Measurements from ENCODE around the gene JAM3. TPM values are rescaled to one million over a fixed set of nuclear protein-coding genes. Genes with fewer than 3 reads are reported as not detected.

JAM3 gene
- total RNA-seq, 2 donors from 2014 or later, result 28.5 to 38.1 TPM

DNA sequence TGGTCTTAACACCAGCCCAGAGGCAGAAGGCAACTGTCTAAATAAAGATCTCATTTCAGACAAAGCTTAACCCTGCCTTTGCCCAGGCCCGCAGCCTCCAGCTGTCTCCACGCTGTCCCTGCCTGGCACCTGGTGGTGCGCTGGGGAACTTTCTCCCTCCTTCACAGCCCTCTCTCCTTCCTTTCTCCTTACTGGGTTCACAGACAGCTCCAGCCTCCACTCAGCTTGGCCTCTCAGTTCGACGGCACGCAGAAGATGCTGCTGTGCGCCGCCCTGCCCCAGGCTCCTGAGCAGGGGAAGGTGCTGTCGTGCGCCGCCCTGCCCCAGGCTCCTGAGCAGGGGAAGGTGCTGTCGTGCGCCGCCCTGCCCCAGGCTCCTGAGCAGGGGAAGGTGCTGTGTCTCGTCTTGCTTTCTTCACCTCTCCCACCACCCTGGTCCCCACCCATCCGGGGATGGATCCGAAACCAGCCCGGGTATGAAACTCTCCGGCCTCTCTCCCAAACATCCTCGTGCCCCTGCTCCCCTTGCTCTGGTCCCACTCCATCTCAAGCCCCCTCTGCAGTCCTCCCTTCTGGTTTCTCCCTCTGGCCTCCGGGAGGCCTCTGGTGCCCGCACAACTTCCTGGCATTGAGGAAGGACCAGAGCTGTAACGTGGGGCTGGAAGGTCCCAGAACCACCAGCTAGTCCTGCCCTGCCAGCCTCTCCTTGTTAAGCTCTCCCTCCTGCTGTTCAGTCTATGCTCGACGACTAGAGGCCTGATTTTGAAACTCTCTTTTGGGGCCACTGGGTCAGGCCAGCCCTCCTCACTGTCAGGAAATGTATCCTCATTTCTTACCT, 22.9 kb upstream of the JAM3 start:
- DNase-seq (ENCODE audit: low spot score), result no peak
- Histone ChIP-seq H3K27me3 (no peaks in the 10 kb centered on the region), H3K9me3 (no peaks in the 10 kb centered on the region), H3K4me1 (peaks cover 0 to 50% of the 10 kb centered on the region in 2 donors), H3K27ac (peak overlapping the region in 1 of 2 donors; percentile 69), H3K4me3 (no peak overlapping the region), H3K36me3 (no peaks in the 10 kb centered on the region)
- peak; percentile 49 to 77 for TF ChIP-seq CTCF (IDR thresholded peaks at IDR 0.05)

- no peak for DNase-seq (ENCODE audit: low spot score)
- Histone ChIP-seq H3K36me3 (no peaks in the 10 kb centered on the region), H3K27me3 (no peaks in the 10 kb centered on the region), H3K9me3 (no peaks in the 10 kb centered on the region), H3K4me1 (peaks cover 0 to 42% of the 10 kb centered on the region in 2 donors), H3K4me3 (peak overlapping the region; percentile 8 to 22), H3K27ac (peak overlapping the region; percentile 69)
- TF ChIP-seq CTCF (IDR thresholded peaks at IDR 0.05), result no peak
Measured at GRCh38 chr11:134046681-134047449, 22.0 kb upstream of the JAM3 start.

DNA sequence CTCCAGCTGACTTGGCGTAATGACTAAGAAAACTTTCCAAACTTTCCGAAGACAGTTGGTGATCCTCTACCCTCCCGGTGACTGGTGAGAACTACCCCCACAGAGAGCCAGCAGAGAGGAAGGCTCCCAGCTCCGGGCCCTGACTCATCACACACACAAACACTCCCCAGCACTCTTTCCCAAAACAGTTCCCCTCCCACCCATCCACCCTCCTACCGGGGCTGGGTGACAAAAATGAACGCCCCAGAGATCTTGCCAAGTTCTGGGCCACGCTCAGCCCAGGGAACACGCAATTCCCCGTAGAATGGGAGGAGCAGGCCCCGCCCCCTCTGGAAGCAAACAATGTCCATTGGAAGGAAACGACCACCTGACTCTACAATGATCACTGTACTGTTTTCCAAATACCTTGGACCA, 21.3 kb upstream of the JAM3 start:
- TF ChIP-seq CTCF (IDR thresholded peaks at IDR 0.05), result no peak
- no peaks in the 10 kb centered on the region for H3K27me3 ChIP-seq
- DNase-seq (ENCODE audit: low spot score), result peak; percentile 95
- H3K27ac ChIP-seq, result peak overlapping the region; percentile 69
- H3K9me3 ChIP-seq, result no peaks in the 10 kb centered on the region
- no peaks in the 10 kb centered on the region for H3K36me3 ChIP-seq
- peak overlapping the region in 1 of 2 donors; percentile 22 for H3K4me3 ChIP-seq
- H3K4me1 ChIP-seq, result peaks cover 0 to 40% of the 10 kb centered on the region in 2 donors

GRCh38 chr11:134048028-134048427, 20.8 kb upstream of the JAM3 start:
- H3K36me3 ChIP-seq, result no peaks in the 10 kb centered on the region
- peak overlapping the region; percentile 69 for H3K27ac ChIP-seq
- TF ChIP-seq CTCF (IDR thresholded peaks at IDR 0.05), result no peak
- no peak for DNase-seq (ENCODE audit: low spot score)
- H3K9me3 ChIP-seq, result no peaks in the 10 kb centered on the region
- H3K27me3 ChIP-seq, result no peaks in the 10 kb centered on the region
- H3K4me1 ChIP-seq, result peaks cover 0 to 40% of the 10 kb centered on the region in 2 donors
- H3K4me3 ChIP-seq, result peak overlapping the region in 1 of 2 donors; percentile 22

GRCh38 chr11:134049303-134049702, 19.6 kb upstream of the JAM3 start:
- H3K36me3 ChIP-seq, result no peaks in the 10 kb centered on the region
- no peak overlapping the region for H3K4me3 ChIP-seq
- H3K27me3 ChIP-seq, result no peaks in the 10 kb centered on the region
- DNase-seq (ENCODE audit: low spot score), result no peak
- no peak for TF ChIP-seq CTCF (IDR thresholded peaks at IDR 0.05)
- H3K4me1 ChIP-seq, result peaks cover 0 to 40% of the 10 kb centered on the region in 2 donors
- H3K9me3 ChIP-seq, result no peaks in the 10 kb centered on the region
- H3K27ac ChIP-seq, result no peak overlapping the region
